HCT116 (cell line): Measurements from ENCODE around the gene UBAP2. TPM values are rescaled to one million over a fixed set of nuclear protein-coding genes. Genes with fewer than 3 reads are reported as not detected.
"Not testable (repeated sequence)": the region's sequence is repeated elsewhere in the genome, so short reads cannot be mapped to it uniquely, and the experiment has no call there.

Experiments used
- ATAC-seq: fragments of 200-7000 bp; cut with Tn5 transposase; 2 replicates; pipeline ENCODE4 v1.9.1; 2020; ENCODE audit warnings: mild to moderate bottlenecking, moderate library complexity
- BruUV-seq: library from RNA; stranded (reverse); fragments of 400-500 nt; replicated peaks from 2 replicates; lab custom pipeline; 2021; lab: Mats Ljungman, UMichigan
- CTCF ChIA-PET: fragments of 300-600 bp; sonication (Branson Sonifier 250); formaldehyde crosslinking; loops from one replicate; lab custom pipeline; 2021; ENCODE audit warnings: antibody characterized with exemption; lab: Charles Lee
- POLR2A ChIA-PET: fragments of 300-600, 350-600 bp; sonication (Branson Sonifier 250); formaldehyde crosslinking; loops from one replicate; lab custom pipeline; 2021; ENCODE audit warnings: antibody characterized with exemption; lab: Charles Lee
- RAD21 ChIA-PET, 2 experiments: fragments of 300-600 bp; sonication (Branson Sonifier 250); formaldehyde crosslinking; loops; one replicate each; lab custom pipeline; 2023; ENCODE audit warnings: low total read pairs in 2 of 2; ENCODE audit not compliant: uncharacterized antibody in 2 of 2, unreplicated experiment in 2 of 2, low non-redundant PET in 1 of 2; lab: Charles Lee
- DNase-seq: peaks from one replicate; pipeline ENCODE4 v3.0.0-alpha.2; 2010; ENCODE audit warnings: low read depth, low spot score
- H2AFZ ChIP-seq: fragments of 200-600 bp; shearing (Covaris generic), sonication (generic); 2 replicates; pipeline ENCODE4 v1.6.1; 2017; ENCODE audit warnings: low read depth, mixed run types, mixed read lengths, antibody characterized with exemption, low read length; ENCODE audit not compliant: poor library complexity, severe bottlenecking
- H3K27ac ChIP-seq: 2 replicates; pipeline ENCODE4 v1.5.1; 2012; ENCODE audit warnings: low read depth, low read length
- H3K27me3 ChIP-seq: fragments of 200-600 bp; sonication (generic); 2 replicates; pipeline ENCODE4 v1.6.1; 2016; ENCODE audit warnings: mixed run types, low read length, mixed read lengths; ENCODE audit not compliant: insufficient read depth
- H3K36me3 ChIP-seq, 2 experiments: fragments of 200-500 bp in 1 of 2; fragments of 200-600 bp in 1 of 2; sonication (Bioruptor generic) in 1 of 2; sonication (generic) in 1 of 2; 2 replicates each; pipeline versions ENCODE4 v1.5.1 to v1.6.1; 2014 to 2016; ENCODE audit warnings: low read length in 2 of 2, inconsistent platforms in 1 of 2, mixed read lengths in 1 of 2, mixed run types in 1 of 2; ENCODE audit not compliant: insufficient read depth in 2 of 2, control insufficient read depth in 1 of 2
- H3K4me1 ChIP-seq, 2 experiments: fragments of 200-600 bp in 1 of 2; sonication (generic) in 1 of 2; 2 replicates each; pipeline versions ENCODE4 v1.5.1 to v1.6.1; 2012 to 2017; ENCODE audit warnings: low read length in 2 of 2, inconsistent platforms in 1 of 2, mild to moderate bottlenecking in 1 of 2, mixed read lengths in 1 of 2, mixed run types in 1 of 2, moderate library complexity in 1 of 2; ENCODE audit not compliant: insufficient read depth in 2 of 2, control insufficient read depth in 1 of 2
- H3K4me2 ChIP-seq: fragments of 200-600 bp; sonication (generic); 2 replicates; pipeline ENCODE4 v1.6.1; 2017; ENCODE audit warnings: mixed run types, low read length, mixed read lengths
- H3K4me3 ChIP-seq, 2 experiments: fragments of 200-600 bp in 1 of 2; sonication (generic) in 1 of 2; replicated peaks in 1 of 2; 2 replicates each; pipeline ENCODE4 v1.5.1; 2011 to 2016; ENCODE audit warnings: low read length in 2 of 2, control low read depth in 1 of 2, low read depth in 1 of 2, mild to moderate bottlenecking in 1 of 2, mixed read lengths in 1 of 2, mixed run types in 1 of 2
- H3K79me2 ChIP-seq: fragments of 200-600 bp; sonication (generic); 2 replicates; pipeline ENCODE4 v1.6.1; 2017; ENCODE audit warnings: mild to moderate bottlenecking, mixed run types, low read length, moderate library complexity, mixed read lengths; ENCODE audit not compliant: insufficient read depth
- H3K9ac ChIP-seq: fragments of 200-600 bp; sonication (generic); 2 replicates; pipeline ENCODE4 v1.6.1; 2016; ENCODE audit warnings: low read length, mixed read lengths
- H3K9me2 ChIP-seq: fragments of 200-600 bp; sonication (generic), shearing (Covaris generic); 2 replicates; pipeline ENCODE4 v1.6.1; 2017; ENCODE audit warnings: mixed run types, mild to moderate bottlenecking, moderate library complexity; ENCODE audit not compliant: insufficient read depth
- H3K9me3 ChIP-seq, 2 experiments: fragments of 200-500 bp in 1 of 2; fragments of 200-600 bp in 1 of 2; sonication (Bioruptor generic) in 1 of 2; sonication (generic) in 1 of 2; 2 replicates each; pipeline ENCODE4 v1.6.1; 2014 to 2017; ENCODE audit warnings: low read length in 2 of 2, mixed read lengths in 2 of 2, inconsistent platforms in 1 of 2, low read depth in 1 of 2, mild to moderate bottlenecking in 1 of 2, mixed run types in 1 of 2, moderate library complexity in 1 of 2; ENCODE audit not compliant: control insufficient read depth in 1 of 2, insufficient read depth in 1 of 2
- H4K20me1 ChIP-seq: fragments of 200-600 bp; sonication (generic), shearing (Covaris generic); 2 replicates; pipeline ENCODE4 v1.6.1; 2017; ENCODE audit warnings: mixed run types, mild to moderate bottlenecking, moderate library complexity; ENCODE audit not compliant: insufficient read depth
- CEBPB ChIP-seq: IDR thresholded peaks from 2 replicates; pipeline ENCODE4 v1.6.1; 2012; ENCODE audit warnings: low read depth
- CTCF ChIP-seq, 3 experiments: fragments of 200-600 bp in 1 of 3; sonication (generic) in 1 of 3; IDR thresholded peaks in 2 of 3; conservative IDR thresholded peaks in 1 of 3; 2 replicates each; pipeline ENCODE4 v1.5.1; 2012 to 2017; ENCODE audit warnings: low read depth in 2 of 3, low read length in 2 of 3, antibody characterized with exemption in 1 of 3, borderline replicate concordance in 1 of 3, control low read depth in 1 of 3, mild to moderate bottlenecking in 1 of 3, mixed read lengths in 1 of 3, mixed run types in 1 of 3, moderate library complexity in 1 of 3; ENCODE audit not compliant: insufficient read depth in 1 of 3
- ELF1 ChIP-seq: IDR thresholded peaks from 2 replicates; pipeline ENCODE4 v1.6.1; 2012; ENCODE audit warnings: low read depth, borderline replicate concordance
- EZH2phosphoT487 ChIP-seq: fragments of 200-600 bp; IDR thresholded peaks from 2 replicates; pipeline ENCODE4 v1.6.1; 2018; ENCODE audit warnings: antibody characterized with exemption, borderline replicate concordance
- JUND ChIP-seq: IDR thresholded peaks from 2 replicates; pipeline ENCODE4 v1.6.1; 2012
- MAX ChIP-seq: IDR thresholded peaks from 2 replicates; pipeline ENCODE4 v1.6.1; 2012
- POLR2AphosphoS5 ChIP-seq: IDR thresholded peaks from 2 replicates; pipeline ENCODE4 v1.6.1; 2011; ENCODE audit warnings: mild to moderate bottlenecking, low read depth, low read length, moderate library complexity
- SRF ChIP-seq: IDR thresholded peaks from 2 replicates; pipeline ENCODE4 v1.6.1; 2012; ENCODE audit warnings: low read depth
- TCF7L2 ChIP-seq: IDR thresholded peaks from 2 replicates; pipeline ENCODE4 v1.7.0; 2011; ENCODE audit warnings: borderline replicate concordance, inconsistent platforms; ENCODE audit not compliant: insufficient read depth, insufficient read length; ENCODE audit errors: extremely low read depth
- ZBTB33 ChIP-seq: IDR thresholded peaks from 2 replicates; pipeline ENCODE4 v1.6.1; 2011; ENCODE audit warnings: mild to moderate bottlenecking, low read length, moderate library complexity; ENCODE audit not compliant: insufficient replicate concordance; ENCODE audit errors: extremely low read depth
- ZFX ChIP-seq: fragments of 450-650 bp; IDR thresholded peaks from 2 replicates; pipeline ENCODE4 v1.6.1; 2017
- ZNF274 ChIP-seq: fragments of 200-500 bp; sonication (Bioruptor generic); IDR thresholded peaks from 2 replicates; pipeline ENCODE4 v1.6.1; 2014; ENCODE audit warnings: mild to moderate bottlenecking, low read depth, low read length, inconsistent platforms
- intact Hi-C: fragments of 100-400 bp; cut with micrococcal nuclease; formaldehyde crosslinking; loops from 2 replicates; pipeline ENCODE4 v1.10.0; 2022
- total RNA-seq: library from RNA; stranded (reverse); gene quantifications from one replicate; pipeline ENCODE4 v1.2.1, GENCODE V29; 2021; ENCODE audit not compliant: unreplicated experiment

UBAP2 gene
- total RNA-seq, 1 experiment from 2014 or later = 51.3 TPM

GRCh38 chr9:33964086-33964768 is 84.5 kb downstream of the UBAP2 start:
- H3K27me3 ChIP-seq = no peaks in the 10 kb centered on the region
- H3K36me3 ChIP-seq = peaks cover 0 to 8% of the 10 kb centered on the region in 2 experiments; a peak in 2 of 4 replicates
- no peak overlapping the region for H2AFZ ChIP-seq
- intact Hi-C loops = no loop called here
- 0 out of 2 replicates have a peak, but pooled peaks cover 3% of the 10 kb centered on the region for H4K20me1 ChIP-seq
- H3K4me1 ChIP-seq = no peaks in the 10 kb centered on the region
- ATAC-seq (no peak), DNase-seq (no peak)
- RAD21 ChIA-PET = interaction anchor here in 1 of 2 experiments (0.5 kb wide), 1 partner anchor 204 kb away, joined by 3 read pairs; no protein-coding TSS in a partner anchor
- H3K27ac ChIP-seq = no peak overlapping the region
- no peak overlapping the region for H3K4me3 ChIP-seq
- TF ChIP-seq ZBTB33 (no peak), TCF7L2 (no peak), ELF1 (no peak), JUND (no peak), MAX (no peak), EZH2phosphoT487 (no peak), CTCF (IDR thresholded peaks at IDR 0.05 in 2 of 3, conservative IDR thresholded peaks at IDR 0.05 in 1 of 3; ENCODE audit: borderline replicate concordance in 1 of 3, insufficient read depth in 1 of 3, low read depth in 2 of 3, low read length in 2 of 3) (no peak), ZFX (no peak), POLR2AphosphoS5 (no peak), SRF (no peak), ZNF274 (no peak), CEBPB (no peak)
- no peaks in the 10 kb centered on the region for H3K9me3 ChIP-seq
- no peaks in the 10 kb centered on the region for H3K9me2 ChIP-seq
- H3K79me2 ChIP-seq = peaks cover 3% of the 10 kb centered on the region; the same call in 1 of the 2 replicates
- no peak overlapping the region for H3K4me2 ChIP-seq
- CTCF ChIA-PET = no interaction called here
- POLR2A ChIA-PET = no interaction called here
- H3K9ac ChIP-seq = no peak overlapping the region
- BruUV-seq = no TSS peak

- CTCF ChIA-PET, intact Hi-C loops, H3K4me1 ChIP-seq, DNase-seq, H3K9me2 ChIP-seq, H3K36me3 ChIP-seq, H3K4me2 ChIP-seq, H4K20me1 ChIP-seq, H2AFZ ChIP-seq, BruUV-seq, ATAC-seq, H3K4me3 ChIP-seq, POLR2A ChIA-PET, H3K9ac ChIP-seq, H3K27me3 ChIP-seq, H3K27ac ChIP-seq, RAD21 ChIA-PET, H3K9me3 ChIP-seq, H3K79me2 ChIP-seq: not testable (repeated sequence)
These were observed 86.2 kb downstream of the UBAP2 start for GRCh38 chr9:33962468-33962867.
